Activated CD4-positive, alpha-beta T cell treated with anti-CD3 and anti-CD28 coated beads, Interleukin-2, Interleukin-4, amounts not matched to agents 100 ng/mL and 50 ng/mL, durations not matched to agents 16 hours and 8 hours (primary cell): ENCODE results near the gene ANK2.

Experiments used
- DNase-seq: peaks from one replicate; pipeline ENCODE4 v3.0.0-alpha.2; 2020; ENCODE audit warnings: low spot score

ANK2 gene

DNA sequence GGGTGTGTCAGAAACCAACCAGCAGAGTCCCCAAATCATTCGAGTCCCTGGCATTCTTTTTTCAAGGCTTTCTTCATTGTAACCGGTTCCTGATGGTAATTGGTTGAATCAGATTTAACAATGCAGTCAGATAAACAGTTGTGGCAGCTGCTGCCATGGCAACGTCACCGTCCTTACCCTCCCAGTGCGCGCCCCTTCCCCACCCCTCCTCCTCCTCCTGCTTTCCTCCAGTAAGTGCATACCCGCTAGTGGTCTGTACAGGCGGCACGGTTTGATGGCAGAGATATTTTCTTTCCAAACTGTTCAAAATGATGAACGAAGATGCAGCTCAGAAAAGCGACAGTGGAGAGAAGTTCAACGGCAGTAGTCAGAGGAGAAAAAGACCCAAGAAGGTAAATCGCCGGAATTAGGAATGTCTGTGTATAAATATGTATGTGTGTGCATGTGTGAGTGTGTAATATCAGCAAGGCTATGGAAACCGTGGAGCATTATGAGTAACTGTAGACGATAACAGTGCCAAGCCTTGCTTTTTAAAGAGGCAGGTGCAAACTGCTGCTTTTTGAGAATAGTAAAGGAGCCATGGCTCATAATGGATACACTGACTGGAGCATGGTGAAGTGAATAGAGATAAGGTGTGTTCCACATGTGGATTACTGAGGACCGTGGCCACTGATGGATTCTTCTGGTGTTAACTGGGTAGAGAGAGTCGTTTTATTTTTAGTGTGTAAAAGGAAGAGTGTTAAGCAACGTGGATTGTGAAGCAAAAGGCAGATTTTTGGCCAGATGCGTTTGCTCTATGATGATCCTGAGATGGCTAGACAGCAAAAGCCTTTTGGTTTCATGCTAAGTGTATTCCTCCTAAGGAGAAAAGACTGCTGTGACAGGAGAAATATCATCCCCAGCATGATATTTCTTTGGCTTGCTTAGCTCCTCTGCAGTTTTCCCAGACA lies at the start of gene ANK2:
Gene ANK2 (plus strand): TSS at position 233 of the 950 bp plus-strand sequence. CDS start 76 bp downstream, at position 309.
- no peak for DNase-seq

DNA sequence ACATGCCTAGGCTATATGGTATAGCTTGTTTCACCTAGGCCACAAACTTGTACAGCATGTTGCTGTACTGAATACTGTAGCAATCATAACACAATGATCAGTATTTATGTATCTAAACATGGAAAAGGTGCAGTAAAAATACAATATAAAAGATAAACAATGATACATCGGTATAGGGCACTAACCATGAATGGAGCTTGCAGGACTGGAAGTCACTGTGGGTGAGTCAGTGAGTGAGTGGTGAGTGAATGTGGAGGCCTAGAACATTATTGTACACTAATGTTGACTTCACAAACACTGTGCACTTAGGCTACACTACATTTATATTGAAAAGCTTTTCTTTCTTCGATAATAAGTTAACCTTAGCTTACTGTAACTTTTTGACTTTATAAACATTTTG lies 45.6 kb upstream of the ANK2 start:
- no peak for DNase-seq

DNA sequence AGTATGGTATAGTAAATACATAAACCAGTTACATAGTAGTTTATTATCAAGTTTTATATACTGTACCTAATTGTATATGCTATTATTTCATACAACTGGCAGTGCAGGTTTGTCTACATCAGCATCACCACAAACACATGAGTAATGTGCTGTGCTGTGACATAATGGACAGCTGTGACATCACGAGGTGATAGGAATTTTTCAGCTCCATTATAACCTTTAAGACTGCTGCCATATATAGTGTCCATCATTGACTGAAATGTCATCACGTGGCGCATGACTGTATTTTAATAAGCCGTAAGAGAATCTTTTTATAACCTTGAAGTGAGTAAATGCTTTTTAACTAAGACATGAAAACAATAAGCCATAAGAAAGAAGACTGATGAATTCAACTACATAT lies 44.8 kb upstream of the ANK2 start:
- no peak for DNase-seq

DNA sequence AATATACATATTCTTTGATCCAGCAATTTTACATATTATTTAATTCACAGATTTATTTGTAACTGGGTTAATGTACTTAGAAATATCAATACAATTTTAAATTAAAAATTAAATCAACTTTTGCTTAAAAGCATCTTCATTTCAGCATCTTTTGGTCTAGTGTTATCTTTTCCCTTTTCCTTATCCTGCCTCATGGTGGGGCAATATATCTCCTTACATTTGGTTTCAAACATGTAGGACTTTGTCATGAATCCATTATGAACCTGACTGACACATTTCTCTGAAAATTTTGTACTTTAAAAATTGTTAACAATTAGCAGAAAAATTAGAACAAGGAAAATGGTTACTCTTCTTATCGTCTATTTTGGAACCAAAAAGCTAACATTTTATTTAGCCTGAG lies 42.8 kb upstream of the ANK2 start:
- no peak for DNase-seq

DNA sequence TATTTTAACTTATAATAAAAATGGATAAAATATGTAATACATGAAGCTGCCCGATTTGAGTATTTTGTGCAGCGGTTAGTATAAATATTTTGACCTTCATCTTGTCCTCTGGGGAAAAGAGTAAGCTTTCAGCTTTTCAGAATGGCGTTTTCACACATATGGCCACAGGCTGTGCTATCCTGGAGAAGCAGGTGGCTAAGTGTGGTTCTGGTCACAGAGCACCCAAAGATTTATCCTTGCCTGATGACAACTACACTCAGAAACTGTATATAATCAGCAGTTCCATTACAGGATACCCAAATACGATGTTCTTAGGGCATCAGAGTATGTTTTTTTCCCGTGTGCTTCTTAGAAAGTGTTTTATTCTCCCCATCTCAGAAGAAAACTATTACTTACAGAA lies 42.3 kb upstream of the ANK2 start:
- no peak for DNase-seq

DNA sequence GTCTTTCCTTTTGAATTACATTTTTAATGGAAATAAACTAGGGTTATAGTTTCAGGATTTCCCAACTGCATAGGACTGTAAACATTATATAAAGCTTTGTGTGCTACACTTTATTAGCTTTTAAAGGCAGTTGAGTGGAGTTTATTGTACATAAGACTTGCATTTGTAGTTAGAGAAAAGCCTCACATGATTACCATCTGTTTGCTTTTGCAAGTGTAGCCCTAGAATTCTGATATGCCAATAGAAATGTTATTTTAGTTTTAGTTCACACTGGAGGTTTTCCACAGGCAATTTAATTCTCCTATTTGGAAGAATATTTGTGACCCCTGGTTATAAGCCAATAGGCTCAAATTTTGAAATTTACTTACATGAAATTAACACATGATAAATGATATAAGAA lies 41.3 kb upstream of the ANK2 start:
- DNase-seq: no peak

DNA sequence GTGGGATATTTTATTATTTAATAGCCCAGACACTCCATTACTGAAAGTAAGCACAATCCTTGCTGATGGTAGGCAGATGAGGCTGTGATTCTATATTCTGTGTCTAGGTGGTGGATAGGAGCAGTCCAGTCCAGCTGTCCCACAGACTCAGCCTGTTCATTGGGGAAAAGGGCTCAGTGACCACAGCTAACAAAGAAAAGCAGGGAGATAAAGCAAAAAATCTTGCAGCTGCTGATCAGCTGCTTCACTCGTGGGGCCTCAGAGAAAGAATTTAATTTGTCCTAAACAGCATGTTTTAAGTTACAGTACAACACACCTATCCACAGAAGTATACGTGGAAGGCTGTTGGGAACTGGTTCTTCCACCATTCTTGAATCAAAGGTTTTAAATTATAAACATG lies 40.7 kb upstream of the ANK2 start:
- no peak for DNase-seq

DNA sequence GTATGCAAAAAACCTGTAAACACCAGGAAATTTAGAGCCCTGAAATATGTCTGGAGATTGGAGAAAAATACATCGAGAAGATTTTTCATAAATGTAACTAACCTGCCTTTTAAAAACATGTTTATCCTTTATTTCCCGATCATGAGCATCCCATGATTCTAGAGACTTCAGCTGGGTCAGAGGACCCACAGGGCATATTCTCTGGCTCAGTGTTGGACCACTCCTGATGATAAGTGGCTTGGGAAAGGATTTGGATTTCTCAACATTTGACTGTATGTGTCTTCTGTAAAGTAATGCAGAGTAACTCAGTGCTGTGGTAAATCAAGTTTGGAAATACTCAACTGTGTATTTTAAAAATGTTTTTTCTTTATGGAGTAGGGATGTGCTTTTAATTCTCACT lies 40.0 kb upstream of the ANK2 start:
- DNase-seq: no peak

DNA sequence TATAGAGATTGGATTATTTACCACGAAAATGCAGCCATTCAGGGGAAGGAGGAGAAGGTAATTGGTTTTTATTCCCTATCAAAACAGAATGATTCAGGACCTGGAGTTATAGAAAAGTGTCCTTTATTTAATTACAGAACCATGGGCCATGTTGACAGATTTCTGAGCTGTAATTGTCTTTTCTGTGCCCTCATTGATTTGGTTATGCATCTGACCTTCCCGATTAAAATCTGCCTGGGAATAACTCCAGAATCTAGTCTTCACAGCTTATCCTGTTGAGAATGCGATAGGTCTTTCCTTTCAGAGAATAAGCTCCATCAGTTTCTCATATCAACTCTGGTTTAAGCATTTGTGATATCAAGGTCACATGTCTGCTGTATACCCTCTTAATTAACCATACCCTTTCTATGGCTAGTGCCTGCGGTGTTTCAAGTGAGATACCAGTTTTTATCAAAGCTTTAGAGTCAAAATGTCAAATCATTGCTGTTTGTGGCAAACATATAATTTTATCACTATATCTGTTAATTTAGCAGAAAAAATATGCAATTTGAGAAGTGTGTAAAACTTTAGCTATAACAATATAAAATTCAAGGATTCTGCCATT lies 37.2 kb upstream of the ANK2 start:
- no peak for DNase-seq

DNA sequence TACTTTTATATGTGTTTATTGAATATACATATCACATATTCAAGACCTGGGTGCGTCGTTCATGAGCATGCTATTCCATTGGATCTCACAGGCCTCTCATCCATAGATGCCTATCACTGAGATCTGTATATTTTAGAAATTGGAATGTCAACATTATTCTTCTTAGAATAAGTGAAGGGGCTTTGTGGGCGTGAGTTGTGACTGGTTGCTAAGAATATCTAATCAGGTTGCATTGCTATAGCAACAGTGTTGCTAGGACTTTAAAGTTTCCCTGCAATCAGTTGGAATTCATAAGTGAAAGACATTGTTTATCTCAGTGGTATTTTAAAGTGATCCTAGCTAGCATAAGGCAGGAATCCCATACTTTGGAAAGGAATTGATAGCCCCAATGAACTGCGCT lies 36.7 kb upstream of the ANK2 start:
- no peak for DNase-seq

DNA sequence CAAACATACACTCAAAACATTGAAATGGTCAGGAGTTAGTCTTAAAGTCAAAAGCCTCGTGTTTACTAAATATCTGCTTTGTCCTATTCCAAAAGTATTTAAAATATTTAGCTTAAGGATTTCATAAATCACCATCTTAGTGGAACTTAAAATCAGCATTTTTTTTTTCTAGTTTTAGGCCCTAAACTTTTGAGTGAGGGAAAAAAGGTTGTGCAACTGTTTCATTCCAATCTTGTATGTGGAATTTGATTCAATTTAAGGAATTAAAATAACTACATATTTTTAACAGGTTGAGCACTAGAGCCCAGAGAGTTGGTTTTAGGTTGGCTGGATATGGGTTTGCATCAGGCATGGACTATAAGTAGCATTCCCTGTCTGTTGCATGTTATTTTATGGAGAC lies 35.7 kb upstream of the ANK2 start:
- no peak for DNase-seq

DNA sequence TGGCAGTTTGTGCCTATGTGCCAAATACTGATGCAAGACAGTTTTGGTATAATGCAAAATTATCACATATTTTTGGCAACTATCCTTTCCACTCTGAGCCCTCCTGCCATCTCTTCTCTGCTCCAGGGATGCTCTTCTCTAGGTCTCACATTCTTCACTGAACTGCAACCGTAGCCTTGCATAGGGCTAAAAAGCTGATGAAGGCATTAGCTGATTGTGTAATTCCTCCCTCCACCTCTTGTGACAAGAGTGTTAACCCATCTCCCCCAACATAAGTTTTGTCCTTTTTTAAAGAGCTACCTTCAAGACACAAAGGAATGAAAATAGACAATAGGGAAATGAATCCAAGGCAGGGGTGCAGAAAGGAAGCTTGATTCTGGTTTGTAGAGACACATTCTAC lies 33.1 kb upstream of the ANK2 start:
- no peak for DNase-seq

DNA sequence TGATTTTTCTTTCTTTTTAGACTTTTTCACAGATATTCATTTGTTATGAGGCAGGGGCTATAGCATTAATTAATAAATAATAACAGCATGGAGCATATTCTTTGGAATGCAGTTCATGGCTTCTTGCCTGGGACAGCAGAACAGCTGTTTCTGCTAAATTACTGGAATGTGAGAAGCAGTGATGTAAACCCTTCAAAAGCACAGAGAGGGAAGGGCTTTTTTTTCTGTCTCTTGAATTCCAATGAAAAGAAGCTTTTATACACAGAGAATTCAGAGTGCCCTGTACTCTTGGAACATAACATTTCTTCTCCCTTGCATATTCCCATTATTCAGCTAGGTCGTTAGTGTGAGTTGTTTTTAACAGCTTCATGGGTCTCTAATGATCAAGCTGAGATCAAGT lies 28.5 kb upstream of the ANK2 start:
- DNase-seq: no peak

DNA sequence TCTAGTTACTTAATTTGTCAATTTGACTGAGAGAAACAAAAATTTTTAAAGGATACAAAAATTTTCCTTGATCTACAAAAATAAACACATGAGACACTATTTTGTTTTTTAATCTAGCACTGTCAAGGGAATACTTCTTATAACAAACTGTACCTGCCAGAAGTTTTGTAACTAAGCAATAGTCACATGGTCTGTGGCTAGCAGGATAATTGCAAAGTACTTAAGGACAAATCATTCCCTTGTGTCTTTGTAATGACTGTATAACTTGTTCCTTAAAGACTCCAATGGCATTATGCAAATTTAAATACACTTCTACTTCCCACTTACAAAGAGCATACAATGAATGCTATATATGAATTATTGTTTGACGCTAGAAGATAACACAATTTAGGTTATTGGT lies 25.1 kb upstream of the ANK2 start:
- no peak for DNase-seq

DNA sequence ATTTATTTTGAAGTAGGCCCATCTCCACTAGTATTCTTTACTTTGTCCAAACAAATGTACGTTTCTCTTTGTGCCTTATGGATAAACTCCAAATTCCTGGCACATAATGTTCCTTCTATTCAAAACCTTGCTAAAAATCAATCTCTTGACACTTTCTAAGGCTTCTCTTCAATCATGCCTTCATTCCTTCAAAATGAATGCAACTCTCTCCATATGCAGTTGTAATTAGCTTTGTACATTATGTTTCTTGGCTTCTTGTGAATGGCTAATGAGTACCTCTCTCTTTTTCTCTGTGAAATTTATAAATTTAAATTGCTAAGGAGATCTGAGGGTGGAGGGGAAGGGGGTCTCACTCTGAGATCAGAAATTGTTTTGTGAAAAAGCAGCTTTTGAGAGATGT lies 24.0 kb upstream of the ANK2 start:
- no peak for DNase-seq

DNA sequence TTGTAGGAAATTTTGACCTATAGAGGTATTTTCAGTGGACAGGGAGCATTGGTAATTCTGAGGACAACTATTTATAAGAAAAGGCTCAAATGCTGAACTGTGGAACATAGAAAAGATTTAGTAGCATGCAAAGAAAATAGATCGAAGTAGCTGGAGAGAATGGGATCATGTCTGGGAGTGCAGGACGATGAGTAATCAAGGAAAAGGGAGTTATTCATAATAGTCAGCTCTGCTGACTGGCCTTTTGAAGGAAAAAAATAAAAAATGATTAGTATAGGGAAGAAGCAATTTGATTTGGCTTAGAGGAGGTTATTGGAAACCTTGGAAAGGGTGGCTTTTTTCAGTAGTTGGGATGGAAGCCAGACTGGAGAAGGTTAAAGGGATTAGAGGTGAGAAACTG lies 22.9 kb upstream of the ANK2 start:
- no peak for DNase-seq

DNA sequence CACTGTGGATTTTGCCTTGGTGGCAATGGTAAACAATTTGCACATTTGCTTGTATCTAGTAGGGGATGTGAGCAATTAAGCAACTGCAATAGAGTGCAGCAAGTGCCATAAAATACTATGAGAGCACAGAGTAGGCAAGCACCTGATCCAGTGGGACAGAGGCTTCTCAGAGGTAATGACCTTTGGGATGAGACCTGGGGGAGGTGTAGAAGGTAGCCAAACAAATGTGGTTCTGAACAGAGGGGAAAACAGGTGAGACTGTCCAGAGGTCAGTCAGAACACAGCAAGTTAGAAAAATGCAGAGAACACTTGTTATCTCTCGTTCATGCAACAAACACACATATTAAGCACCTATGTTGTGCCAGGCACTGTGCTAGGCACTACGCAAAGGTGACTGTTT lies 21.4 kb upstream of the ANK2 start:
- DNase-seq: no peak

DNA sequence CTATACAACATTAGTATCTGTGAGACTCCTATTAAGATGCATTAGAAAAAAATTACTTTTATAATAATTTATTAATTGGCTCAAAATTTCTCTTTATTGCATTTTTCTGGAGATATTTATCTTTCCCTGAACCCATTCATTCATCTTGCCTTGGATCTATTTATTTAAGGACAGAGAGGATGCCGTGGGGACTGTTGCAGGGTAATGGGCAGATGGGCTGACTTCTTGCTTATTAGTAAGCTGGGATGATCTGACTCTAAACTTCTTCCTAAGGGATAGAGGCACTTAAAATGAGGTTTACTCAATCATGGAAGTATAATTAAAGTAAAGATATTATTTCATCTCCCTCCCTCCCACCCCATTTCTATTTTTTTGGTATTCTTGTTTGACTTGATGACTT lies 18.2 kb upstream of the ANK2 start:
- no peak for DNase-seq

DNA sequence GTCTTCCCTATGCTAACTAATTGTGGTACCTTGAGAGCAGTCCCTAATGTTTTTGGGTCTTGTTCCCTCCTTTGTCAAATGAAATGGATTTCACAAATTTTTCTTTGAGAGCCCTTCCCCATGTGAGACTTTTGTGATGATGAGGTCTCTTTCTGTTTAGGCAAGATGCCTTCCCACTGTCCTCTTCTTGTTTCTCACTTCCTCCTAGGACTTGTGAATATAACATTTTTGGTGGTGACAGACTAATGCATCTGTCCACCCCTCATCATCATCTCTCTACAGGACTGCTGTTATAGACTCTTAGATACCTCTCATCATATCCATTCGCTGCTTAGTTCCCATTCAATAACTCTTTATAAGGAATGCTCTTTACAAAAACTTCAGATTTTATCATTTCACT lies 8.7 kb upstream of the ANK2 start:
- no peak for DNase-seq

DNA sequence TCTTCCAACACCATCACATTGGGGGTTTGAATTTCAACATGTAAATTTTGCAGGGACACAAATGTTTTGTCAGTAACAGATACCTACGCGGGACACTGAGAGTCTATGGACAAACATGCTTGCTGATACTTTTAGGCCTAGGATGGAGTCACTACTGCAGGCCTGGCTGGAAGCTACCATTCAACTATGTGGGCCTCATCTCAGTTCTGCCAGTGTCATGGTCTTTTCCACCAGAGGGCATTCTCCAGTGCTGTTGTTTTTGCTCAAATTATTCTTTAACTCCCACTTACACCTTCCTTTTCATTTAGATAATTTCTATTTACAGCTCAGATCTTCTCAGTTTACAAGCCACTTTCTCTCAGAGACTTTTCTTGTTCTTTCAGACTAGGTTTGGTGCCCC lies 7.0 kb upstream of the ANK2 start:
- DNase-seq: no peak

DNA sequence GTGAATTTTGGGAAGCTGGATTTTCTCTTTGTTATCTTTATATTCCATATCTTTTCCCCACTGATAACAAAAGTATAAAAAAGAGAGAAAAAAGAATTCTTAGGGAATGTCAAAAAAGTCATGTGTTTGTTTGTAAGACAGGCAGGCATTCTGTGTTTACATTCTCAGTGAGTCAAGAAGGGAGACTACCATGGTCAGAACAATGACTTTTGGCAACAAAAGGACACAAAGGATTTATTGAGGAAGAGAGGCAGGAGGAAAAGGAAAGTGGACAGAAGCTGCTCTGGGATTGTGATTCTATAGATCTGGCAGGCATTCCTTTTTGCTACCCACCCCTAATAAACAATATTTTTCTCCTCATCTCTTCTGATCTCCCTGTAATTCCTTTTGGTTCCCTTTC lies 5.9 kb upstream of the ANK2 start:
- no peak for DNase-seq

DNA sequence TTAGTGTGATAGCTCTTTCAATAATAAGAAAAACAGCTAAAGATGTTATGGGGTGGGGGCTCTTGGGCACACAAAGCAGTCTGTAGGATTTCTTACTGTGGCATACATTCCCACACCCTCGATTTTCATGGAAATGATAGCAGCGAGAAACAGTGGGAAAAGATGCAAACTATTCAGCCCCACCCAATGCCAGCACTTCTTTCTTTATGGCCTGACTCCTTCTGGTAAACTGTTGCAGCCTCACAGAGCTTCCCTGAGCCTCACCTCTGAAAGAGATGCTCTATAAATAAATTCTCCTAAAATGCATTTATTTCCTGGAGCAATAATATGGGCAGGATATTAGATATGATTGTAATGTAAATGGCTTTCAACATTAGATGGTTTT lies 910 bp downstream of the ANK2 start:
- DNase-seq: no peak

DNA sequence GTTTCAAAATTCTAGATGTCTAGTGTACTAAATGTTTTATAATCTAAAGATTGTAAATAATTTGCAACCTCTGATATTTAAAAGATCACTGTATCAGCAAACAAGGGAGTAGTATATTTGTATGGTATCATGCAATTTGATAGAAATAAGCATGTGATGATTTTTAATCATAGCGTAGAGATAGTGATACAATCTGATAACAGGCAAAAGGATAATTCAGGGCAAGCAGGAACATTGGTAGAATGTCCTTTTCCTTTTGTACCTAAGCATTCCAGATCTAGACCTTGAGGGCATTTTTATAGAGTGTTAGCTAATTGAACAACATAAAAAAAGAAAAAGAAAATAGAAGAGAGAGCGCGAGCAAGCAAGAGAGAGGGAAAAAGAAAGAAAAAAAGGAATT lies 1.4 kb downstream of the ANK2 start:
- DNase-seq: no peak

DNA sequence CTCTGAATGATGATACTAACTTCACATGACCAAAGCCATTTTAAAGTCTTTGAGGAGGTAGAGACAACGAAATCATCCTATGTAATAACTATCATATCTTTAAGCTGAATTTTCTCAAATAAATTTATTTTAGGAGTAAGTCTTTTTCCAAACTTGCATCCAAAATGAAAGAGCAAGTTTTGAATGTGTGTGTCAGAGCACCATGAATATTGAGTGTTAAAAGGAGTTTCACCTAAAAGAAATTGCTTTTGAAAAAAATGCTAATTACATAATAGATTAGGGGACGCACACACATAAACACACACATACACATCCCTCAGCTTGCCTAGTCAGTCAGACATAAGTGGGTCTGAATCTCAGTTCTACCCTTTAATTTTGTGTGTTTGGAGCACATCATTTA lies 1.9 kb downstream of the ANK2 start:
- no peak for DNase-seq
